Muscle of back (tissue), 11 donors: ENCODE data around the gene PLXNA4. TPM values are rescaled to one million over a fixed set of nuclear protein-coding genes. Genes with fewer than 3 reads are reported as not detected.

ENCODE experiments used
- DNase-seq, 3 donors: peaks; one replicate each; pipeline versions ENCODE4 v3.0.0 to v3.0.0-alpha.2; 2013
- polyA plus RNA-seq, 10 donors: library from polyadenylated mRNA; unstranded; fragments of 120-200 nt; gene quantifications; one replicate each; pipeline ENCODE4 v1.2.1, GENCODE V29; 2013; ENCODE audit not compliant: insufficient read length in 10 of 10

Gene PLXNA4
- polyA plus RNA-seq, 10 donors: 2.2 to 8.5 (median 4.0) TPM

- no peak for DNase-seq
Measured at GRCh38 chr7:132367004-132367403, 209.3 kb downstream of the PLXNA4 start.

GRCh38 chr7:132364226-132364625 lies 212.0 kb downstream of the PLXNA4 start:
- no peak for DNase-seq

- no peak for DNase-seq
Measured at GRCh38 chr7:132362059-132362458, 214.2 kb downstream of the PLXNA4 start.

GRCh38 chr7:132361146-132361545 lies 215.1 kb downstream of the PLXNA4 start:
- DNase-seq: no peak

GRCh38 chr7:132359743-132360142 lies 216.5 kb downstream of the PLXNA4 start:
- no peak for DNase-seq

- DNase-seq: no peak
Measured at GRCh38 chr7:132355048-132355447, 221.2 kb downstream of the PLXNA4 start.

- DNase-seq: no peak
Measured at GRCh38 chr7:132354527-132354926, 221.7 kb downstream of the PLXNA4 start.

GRCh38 chr7:132353936-132354335 lies 222.3 kb downstream of the PLXNA4 start:
- DNase-seq: peak in 1 of 3 donors; percentile 16

GRCh38 chr7:132352800-132353199 lies 223.5 kb downstream of the PLXNA4 start:
- DNase-seq: peak; percentile 18 to 75 (median 46)

GRCh38 chr7:132351954-132352499 lies 224.2 kb downstream of the PLXNA4 start:
- no peak for DNase-seq

GRCh38 chr7:132350741-132351140 lies 225.5 kb downstream of the PLXNA4 start:
- no peak for DNase-seq

GRCh38 chr7:132349075-132349474 lies 227.2 kb downstream of the PLXNA4 start:
- no peak for DNase-seq

- no peak for DNase-seq
Measured at GRCh38 chr7:132348341-132348740, 227.9 kb downstream of the PLXNA4 start.

GRCh38 chr7:132347858-132348257 lies 228.4 kb downstream of the PLXNA4 start:
- no peak for DNase-seq

- no peak for DNase-seq
Measured at GRCh38 chr7:132347123-132347522, 229.1 kb downstream of the PLXNA4 start.

- no peak for DNase-seq
Measured at GRCh38 chr7:132345543-132346129, 230.6 kb downstream of the PLXNA4 start.

GRCh38 chr7:132345030-132345429 lies 231.2 kb downstream of the PLXNA4 start:
- DNase-seq: no peak

- no peak for DNase-seq
Measured at GRCh38 chr7:132343199-132343598, 233.1 kb downstream of the PLXNA4 start.

GRCh38 chr7:132337450-132338080 lies 238.7 kb downstream of the PLXNA4 start:
- no peak for DNase-seq

- DNase-seq: no peak
Measured at GRCh38 chr7:132336797-132337196, 239.5 kb downstream of the PLXNA4 start.

GRCh38 chr7:132333301-132333700 lies 243.0 kb downstream of the PLXNA4 start:
- no peak for DNase-seq

- DNase-seq: no peak
Measured at GRCh38 chr7:132328760-132329159, 247.5 kb downstream of the PLXNA4 start.

- DNase-seq: no peak
Measured at GRCh38 chr7:132328047-132328620, 248.1 kb downstream of the PLXNA4 start.
